Loucy (cell line): Measurements from ENCODE around the gene HOXC12.

ENCODE experiments used
- H2AFZ ChIP-seq: fragments of 200-600 bp; sonication (generic); 2 replicates; pipeline ENCODE4 v1.6.0; 2016; ENCODE audit warnings: antibody characterized with exemption, mild to moderate bottlenecking, low read length, moderate library complexity
- H3F3A ChIP-seq: fragments of 200-600 bp; 2 replicates; pipeline ENCODE4 v1.6.0; 2016; ENCODE audit warnings: antibody characterized with exemption, low read depth, mild to moderate bottlenecking
- H3K27me3 ChIP-seq: fragments of 200-600 bp; sonication (generic); 2 replicates; pipeline ENCODE4 v1.6.1; 2014; ENCODE audit warnings: low read length, mild to moderate bottlenecking; ENCODE audit not compliant: insufficient read depth, poor library complexity, severe bottlenecking
- H3K36me3 ChIP-seq: fragments of 200-600 bp; sonication (generic); 2 replicates; pipeline ENCODE4 v1.6.1; 2016; ENCODE audit warnings: low read length; ENCODE audit not compliant: insufficient read depth
- H3K4me1 ChIP-seq: fragments of 200-600 bp; sonication (generic); 2 replicates; pipeline ENCODE4 v1.5.1; 2014; ENCODE audit warnings: low read length, mild to moderate bottlenecking; ENCODE audit not compliant: insufficient read depth, poor library complexity, severe bottlenecking
- H3K4me2 ChIP-seq: fragments of 200-600 bp; sonication (generic); 2 replicates; pipeline ENCODE4 v1.6.0; 2014; ENCODE audit warnings: antibody characterized with exemption, low read length, low read depth, mild to moderate bottlenecking; ENCODE audit not compliant: poor library complexity, severe bottlenecking
- H3K4me3 ChIP-seq: fragments of 200-600 bp; sonication (generic); 2 replicates; pipeline ENCODE4 v1.5.1; 2014; ENCODE audit warnings: low read length, mild to moderate bottlenecking, mixed read lengths; ENCODE audit not compliant: poor library complexity, severe bottlenecking
- H3K79me2 ChIP-seq: fragments of 200-600 bp; sonication (generic); 2 replicates; pipeline ENCODE4 v1.6.1; 2014; ENCODE audit warnings: low read length; ENCODE audit not compliant: insufficient read depth
- H3K9ac ChIP-seq: fragments of 200-600 bp; sonication (generic); 2 replicates; pipeline ENCODE4 v1.6.0; 2014; ENCODE audit warnings: mild to moderate bottlenecking, low read depth, low read length, moderate library complexity; ENCODE audit not compliant: poor library complexity, severe bottlenecking
- H3K9me2 ChIP-seq: fragments of 200-600 bp; sonication (generic); replicated peaks from 2 replicates; pipeline ENCODE4 v1.6.1; 2016; ENCODE audit warnings: low read depth, low read length, mixed read lengths
- H3K9me3 ChIP-seq: fragments of 200-600 bp; sonication (generic); 2 replicates; pipeline ENCODE4 v1.6.1; 2014; ENCODE audit warnings: mild to moderate bottlenecking, antibody characterized with exemption, low read length, low read depth; ENCODE audit not compliant: insufficient read depth
- H4K20me1 ChIP-seq: fragments of 200-600 bp; sonication (generic); 2 replicates; pipeline ENCODE4 v1.6.0; 2014; ENCODE audit warnings: antibody characterized with exemption, low read length, mild to moderate bottlenecking; ENCODE audit not compliant: insufficient read depth, poor library complexity, severe bottlenecking
- CTCF ChIP-seq: fragments of 200-600 bp; sonication (generic); conservative IDR thresholded peaks from 2 replicates; pipeline ENCODE4 v1.5.1; 2014; ENCODE audit warnings: mild to moderate bottlenecking, antibody characterized with exemption, low read length
- EZH2phosphoT487 ChIP-seq: fragments of 200-600 bp; IDR thresholded peaks from 2 replicates; pipeline ENCODE4 v1.6.1; 2018; ENCODE audit warnings: antibody characterized with exemption, mild to moderate bottlenecking, moderate library complexity, borderline replicate concordance

Gene HOXC12

GRCh38 chr12:53976823-53977595 is 22.3 kb downstream of the HOXC12 start:
- Histone ChIP-seq H3K4me1 (peaks cover 20% of the 10 kb centered on the region), H2AFZ (no peak overlapping the region), H3K4me3 (no peak overlapping the region), H3K9me3 (no peaks in the 10 kb centered on the region), H3F3A (no peaks in the 10 kb centered on the region), H3K79me2 (no peaks in the 10 kb centered on the region), H3K4me2 (no peak overlapping the region), H3K27me3 (no peaks in the 10 kb centered on the region), H4K20me1 (no peaks in the 10 kb centered on the region), H3K9me2 (no peaks in the 10 kb centered on the region), H3K36me3 (no peaks in the 10 kb centered on the region), H3K9ac (no peak overlapping the region)
- TF ChIP-seq EZH2phosphoT487 (no peak), CTCF (no peak)

GRCh38 chr12:53977596-53978445 is 23.1 kb downstream of the HOXC12 start:
- no peak for TF ChIP-seq CTCF
- TF ChIP-seq EZH2phosphoT487: no peak
- H3K36me3 ChIP-seq: no peaks in the 10 kb centered on the region
- H3K4me2 ChIP-seq: no peak overlapping the region
- H3K4me1 ChIP-seq: peaks cover 20% of the 10 kb centered on the region
- H3K9me3 ChIP-seq: no peaks in the 10 kb centered on the region
- H3K4me3 ChIP-seq: no peak overlapping the region
- H2AFZ ChIP-seq: no peak overlapping the region
- H3K9me2 ChIP-seq: no peaks in the 10 kb centered on the region
- H3K9ac ChIP-seq: no peak overlapping the region
- no peaks in the 10 kb centered on the region for H3K79me2 ChIP-seq
- no peaks in the 10 kb centered on the region for H4K20me1 ChIP-seq
- H3K27me3 ChIP-seq: no peaks in the 10 kb centered on the region
- no peaks in the 10 kb centered on the region for H3F3A ChIP-seq

- H2AFZ ChIP-seq: no peak overlapping the region
- H3K4me1 ChIP-seq: peaks cover 20% of the 10 kb centered on the region
- TF ChIP-seq EZH2phosphoT487: no peak
- TF ChIP-seq CTCF: no peak
- no peak overlapping the region for H3K4me3 ChIP-seq
- no peaks in the 10 kb centered on the region for H3K9me2 ChIP-seq
- H3K36me3 ChIP-seq: no peaks in the 10 kb centered on the region
- H3K9ac ChIP-seq: no peak overlapping the region
- no peaks in the 10 kb centered on the region for H3K79me2 ChIP-seq
- H3F3A ChIP-seq: no peaks in the 10 kb centered on the region
- no peak overlapping the region for H3K4me2 ChIP-seq
- H3K9me3 ChIP-seq: no peaks in the 10 kb centered on the region
- H4K20me1 ChIP-seq: no peaks in the 10 kb centered on the region
- no peaks in the 10 kb centered on the region for H3K27me3 ChIP-seq
Measured at GRCh38 chr12:53978477-53979356, 24.0 kb downstream of the HOXC12 start.
